ENCODE data around the gene SVBP. TPM values are rescaled to one million over a fixed set of nuclear protein-coding genes. Genes with fewer than 3 reads are reported as not detected.

Gene SVBP
- total and polyA plus RNA-seq, 2 of the 8 experiments (the other 6 are each of a cell fraction or from before 2014, with no cell fraction given): 29.7 to 30.2 TPM

GRCh38 chr1:42838482-42839190 is 21.4 kb upstream of the SVBP start (continued):
- TF ChIP-seq JUN (IDR thresholded peaks at IDR 0.05; ENCODE audit: low read depth, low read length) (no peak), RFX5 (IDR thresholded peaks at IDR 0.05; ENCODE audit: borderline replicate concordance, low read depth, low read length) (no peak), POU5F1 (IDR thresholded peaks at IDR 0.05; ENCODE audit: low read depth, low read length) (no peak)

Measured in H1 (cell line).